HG03066 (cell line): ENCODE results near the gene SPOCD1.

ENCODE experiments used
- ATAC-seq: cut with Tn5 transposase; IDR thresholded peaks from one replicate; pipeline ENCODE4 v1.9.1; 2021; ENCODE audit warnings: low read depth; ENCODE audit not compliant: unreplicated experiment

Gene SPOCD1

DNA sequence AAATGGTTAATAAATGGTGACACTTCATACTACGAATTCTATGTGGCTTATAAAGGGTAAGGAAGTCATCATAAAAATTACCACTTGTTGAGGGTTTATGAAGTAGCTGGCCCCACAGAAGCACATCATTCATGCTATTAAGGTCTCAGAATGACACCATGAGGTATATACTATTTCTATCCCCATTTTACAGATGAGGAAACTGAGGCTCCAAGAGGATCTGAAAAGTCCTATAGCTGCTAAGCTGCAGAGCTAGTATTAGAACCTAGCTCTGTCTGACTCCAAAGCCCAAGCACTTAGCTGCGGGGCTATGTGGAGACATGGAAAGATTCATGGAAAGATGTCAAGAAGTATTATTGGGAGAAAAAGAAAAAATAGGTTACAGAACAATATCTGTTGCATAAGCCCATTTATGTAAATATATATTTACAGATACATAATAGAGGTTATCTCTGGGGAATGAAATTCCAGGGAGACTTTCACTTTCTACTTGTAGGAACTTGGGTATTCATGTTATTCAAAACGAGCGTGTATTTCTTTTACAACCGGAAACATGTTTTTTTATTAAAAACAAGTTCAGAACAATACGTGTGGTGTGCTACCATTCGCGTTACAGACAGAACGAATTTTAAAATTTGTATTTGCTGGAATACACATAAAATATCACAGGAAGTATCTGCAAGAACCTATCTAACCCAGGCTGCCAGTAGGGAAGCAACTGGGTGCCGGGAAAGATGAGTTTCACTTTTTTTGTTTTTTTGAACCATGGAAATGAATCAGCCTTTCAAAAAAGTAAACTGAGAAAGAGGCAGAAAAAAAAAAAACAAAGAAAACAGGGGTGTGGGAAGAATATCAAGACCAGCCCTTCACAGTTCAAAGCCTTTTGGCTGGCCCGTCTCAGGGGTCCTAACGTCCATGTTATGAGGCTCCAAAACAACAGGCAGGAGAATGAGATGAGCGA lies 13.4 kb downstream of the SPOCD1 start:
- no peak for ATAC-seq

- ATAC-seq: no peak
Measured at GRCh38 chr1:31801458-31801857, 14.4 kb downstream of the SPOCD1 start.

GRCh38 chr1:31800674-31800967 lies 15.2 kb downstream of the SPOCD1 start:
- ATAC-seq: no peak

GRCh38 chr1:31799895-31800673 lies 15.7 kb downstream of the SPOCD1 start:
- no peak for ATAC-seq

DNA sequence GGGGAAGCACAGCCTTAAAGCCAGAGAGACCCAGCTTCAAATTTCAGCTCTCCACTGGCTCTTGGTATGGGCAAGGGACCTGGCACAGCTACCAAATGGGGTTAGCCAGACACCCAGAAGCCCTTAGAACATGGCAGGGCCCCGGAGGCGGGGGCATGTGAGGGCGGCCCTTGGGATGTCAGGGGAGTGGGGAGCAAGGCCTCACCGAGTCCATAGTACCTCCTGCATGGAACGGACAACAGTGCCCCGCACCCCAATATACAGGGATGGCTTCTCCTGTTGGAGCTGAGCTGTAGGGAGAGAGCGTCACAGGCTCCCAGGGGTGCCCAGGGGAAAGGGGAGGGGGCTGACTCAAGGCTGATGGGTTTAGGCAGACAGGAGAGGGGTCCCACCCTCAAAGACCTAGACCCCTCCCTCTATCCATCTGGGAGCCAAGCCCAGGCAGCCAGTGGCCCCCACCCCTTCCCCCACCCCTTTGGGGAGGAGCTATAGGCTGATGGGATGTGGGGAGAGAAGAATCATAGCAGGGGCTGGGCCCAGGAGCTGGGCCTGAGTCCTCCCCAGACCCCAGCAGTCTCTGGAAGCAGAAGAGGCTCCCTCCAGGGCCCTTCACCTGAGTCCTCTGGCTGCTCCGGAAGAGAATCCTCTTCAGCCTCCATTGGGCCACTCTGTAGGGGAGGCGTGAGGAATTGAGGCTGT lies 16.5 kb downstream of the SPOCD1 start:
- ATAC-seq: no peak

GRCh38 chr1:31798433-31799195 lies 17.2 kb downstream of the SPOCD1 start:
- no peak for ATAC-seq

DNA sequence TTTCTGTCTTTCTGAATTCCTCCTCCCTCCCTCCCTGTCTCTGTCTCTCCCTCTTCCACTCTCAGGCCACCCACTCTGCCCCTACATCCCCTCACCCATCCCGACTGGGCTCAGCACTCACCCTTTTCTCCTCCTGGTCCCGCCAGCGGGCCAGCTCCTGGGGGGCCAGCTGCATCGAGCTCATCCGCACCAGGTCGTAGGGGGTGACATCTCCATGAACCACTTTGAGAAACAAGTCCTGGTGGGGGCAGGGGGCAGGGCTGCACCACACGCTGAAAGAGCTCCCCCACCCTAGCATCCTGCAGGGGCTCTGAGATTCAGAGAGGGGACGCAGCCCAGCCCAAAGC lies 17.8 kb downstream of the SPOCD1 start:
- no peak for ATAC-seq

GRCh38 chr1:31797216-31797615 lies 18.6 kb downstream of the SPOCD1 start:
- ATAC-seq: no peak

DNA sequence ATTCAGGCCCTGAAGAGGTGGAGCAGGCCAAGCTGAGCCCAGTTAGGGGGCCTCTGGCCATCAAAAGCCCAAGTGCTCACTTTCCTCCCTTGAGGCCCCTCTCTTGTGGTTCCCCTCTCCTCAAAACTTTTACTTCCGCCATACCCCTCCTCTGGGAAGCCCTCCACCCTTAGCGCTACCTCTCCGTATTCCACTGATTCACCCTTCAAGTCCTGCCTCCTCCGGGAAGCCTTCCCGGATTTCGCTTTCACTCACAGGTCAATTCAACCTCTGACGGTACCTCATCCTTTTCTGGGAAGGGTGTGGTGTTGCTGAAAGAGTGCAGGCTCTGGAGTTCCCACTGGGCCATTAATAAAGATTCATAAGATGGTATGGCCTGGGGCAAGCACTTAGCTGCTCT lies 19.1 kb downstream of the SPOCD1 start:
- ATAC-seq: no peak

- ATAC-seq: no peak
Measured at GRCh38 chr1:31795801-31796621, 19.8 kb downstream of the SPOCD1 start.

GRCh38 chr1:31795096-31795675 lies 20.6 kb downstream of the SPOCD1 start:
- ATAC-seq: no peak

- ATAC-seq: no peak
Measured at GRCh38 chr1:31793586-31794285, 22.1 kb downstream of the SPOCD1 start.

DNA sequence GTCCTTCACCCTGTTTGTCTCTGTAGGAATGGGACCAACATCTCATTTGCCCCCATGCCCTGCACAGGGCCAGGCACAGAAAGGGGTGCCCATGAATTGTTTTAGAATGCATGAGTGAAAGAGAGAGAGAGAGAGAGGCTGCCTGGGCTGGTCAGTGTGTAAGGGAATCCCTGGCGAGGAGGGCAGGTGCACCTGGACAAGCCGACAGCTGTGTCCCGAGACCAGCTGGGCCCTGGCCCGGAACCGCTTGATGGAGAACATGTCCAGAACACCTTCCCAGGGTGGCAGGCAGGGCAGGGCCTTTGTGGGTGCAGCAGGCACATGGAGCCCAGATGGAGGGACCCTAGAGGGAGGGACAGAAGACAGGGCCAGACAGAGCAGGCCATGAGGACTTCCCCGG lies 22.7 kb downstream of the SPOCD1 start:
- no peak for ATAC-seq

DNA sequence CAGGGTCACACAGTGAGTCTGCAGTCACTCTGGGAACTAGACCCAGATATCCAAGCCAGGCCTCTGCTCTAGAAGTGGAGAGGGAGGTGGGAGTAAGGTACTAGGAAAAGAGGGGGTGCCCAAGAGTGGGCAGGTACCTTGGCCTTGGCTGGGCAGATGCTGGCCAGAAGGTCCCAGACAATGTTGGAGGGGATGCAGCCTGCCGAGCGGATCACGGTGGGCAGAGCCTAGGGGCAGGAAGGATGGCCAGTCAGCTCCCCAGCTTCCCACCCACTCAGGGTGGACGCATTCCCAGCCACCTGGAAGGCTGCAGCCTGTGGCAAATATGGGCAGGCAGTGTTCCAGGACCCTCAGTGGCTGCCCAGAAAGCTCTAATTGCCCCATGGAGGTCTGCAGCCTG lies 23.3 kb downstream of the SPOCD1 start:
- ATAC-seq: no peak

DNA sequence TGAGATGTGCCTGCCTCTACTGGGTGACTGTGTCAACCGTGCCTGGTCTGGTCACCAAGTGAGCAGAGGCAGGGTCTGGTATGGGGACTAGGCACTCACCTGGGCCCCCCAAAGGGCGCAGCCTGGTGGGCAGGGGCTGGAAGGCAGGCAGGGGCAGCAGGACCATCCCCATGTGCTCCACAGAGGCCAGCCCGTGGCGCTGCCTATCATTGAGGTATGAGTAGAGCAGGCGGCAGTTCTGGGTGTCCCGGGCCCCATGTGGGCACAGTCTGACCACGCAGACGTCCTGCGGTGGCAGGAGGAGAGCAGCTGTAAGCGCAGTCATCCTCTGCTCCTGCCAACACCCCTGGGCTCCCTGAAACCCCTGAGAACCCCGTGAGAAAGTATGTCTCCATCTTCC lies 23.7 kb downstream of the SPOCD1 start:
- ATAC-seq: no peak

DNA sequence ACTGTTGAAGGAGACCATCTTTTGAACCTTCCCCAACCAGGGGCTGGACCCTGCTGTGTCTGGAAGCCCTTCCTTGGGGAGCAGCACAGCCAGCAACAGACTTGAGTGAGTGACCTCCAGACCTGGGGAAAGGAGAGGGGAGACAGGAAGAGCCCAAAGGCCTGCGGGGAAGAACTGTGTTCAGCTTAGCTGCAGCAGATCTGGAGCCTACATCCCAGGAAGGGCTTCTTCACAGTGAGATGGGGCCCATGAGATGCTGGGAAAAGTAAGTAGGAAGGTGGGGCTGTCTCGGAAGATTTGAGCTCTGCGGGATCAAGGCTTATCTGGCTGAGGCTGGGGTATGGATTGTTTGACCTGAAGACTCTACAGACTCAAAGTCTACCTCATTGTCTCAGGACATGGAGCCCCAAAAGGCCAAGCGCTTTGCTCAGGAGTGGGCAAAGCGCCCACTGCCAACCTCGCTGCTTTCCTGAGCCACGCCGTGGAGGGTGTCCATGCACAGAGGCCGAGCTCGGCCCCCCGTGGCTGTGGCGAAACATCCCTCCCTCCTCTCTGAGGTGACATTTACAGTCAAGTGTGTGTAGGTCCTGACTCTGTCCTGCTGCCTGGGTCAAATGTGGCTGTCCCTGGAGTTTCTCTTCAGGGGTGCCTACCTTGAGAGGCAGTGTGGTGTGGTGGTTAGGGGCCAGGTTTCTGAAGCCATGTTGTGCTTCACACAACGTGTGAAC lies 24.5 kb downstream of the SPOCD1 start:
- no peak for ATAC-seq

DNA sequence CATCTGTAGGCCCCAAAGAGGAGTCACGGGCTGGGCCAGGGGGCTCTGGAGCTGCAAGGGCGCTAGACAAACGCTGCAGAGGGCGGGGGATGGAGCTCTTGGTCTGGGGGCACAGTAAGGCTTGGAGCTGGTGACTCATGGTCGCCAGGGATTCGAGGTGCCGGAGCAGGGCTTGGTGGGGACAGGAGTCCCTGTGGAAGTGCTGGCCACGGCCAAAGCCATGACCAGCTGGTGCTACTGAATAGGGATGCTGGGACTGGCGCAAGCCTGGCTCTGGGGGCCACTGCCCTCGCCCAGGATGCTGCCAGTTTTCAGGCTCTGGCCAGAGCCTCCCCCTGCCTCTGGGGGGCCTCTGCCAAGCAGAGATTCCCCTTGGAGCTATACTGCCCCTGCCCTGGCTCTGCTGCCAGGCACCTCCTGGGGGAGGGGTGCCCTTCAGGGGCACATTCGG lies 25.2 kb downstream of the SPOCD1 start:
- no peak for ATAC-seq

DNA sequence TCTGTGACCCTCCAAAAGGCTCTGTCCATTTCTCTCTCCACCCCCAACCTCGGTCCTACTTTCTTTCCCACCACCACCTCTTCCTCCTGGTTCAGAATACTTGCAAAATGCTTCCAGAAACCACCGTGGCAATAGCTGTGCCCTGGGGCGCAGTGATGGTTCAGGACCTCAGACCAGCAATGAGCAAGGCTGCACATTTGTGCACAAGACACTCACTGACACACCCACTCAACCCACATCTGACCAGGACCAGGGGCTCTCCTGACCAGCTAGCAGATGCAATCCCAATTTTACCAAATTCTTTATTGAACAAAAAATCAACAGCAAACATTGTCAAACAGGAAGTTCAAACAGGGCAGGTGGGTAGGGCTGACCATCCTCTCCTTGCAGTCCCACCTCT lies 25.7 kb downstream of the SPOCD1 start:
- no peak for ATAC-seq
